SK-N-SH treated with all-trans-retinoic acid at 6 μM for 48 hours (cell line): ENCODE data around the gene TH.

Experiments used
- ATAC-seq: fragments of 200-7000 bp; cut with Tn5 transposase; 3 replicates; pipeline ENCODE4 v1.9.1; 2020; ENCODE audit warnings: mild to moderate bottlenecking, moderate library complexity
- ARNTL ChIP-seq: fragments of 450-650 bp; formaldehyde crosslinking; IDR thresholded peaks from 2 replicates; pipeline ENCODE4 v1.5.0; 2020; ENCODE audit warnings: low read depth, mild to moderate bottlenecking, moderate library complexity, borderline replicate concordance
- BACH2 ChIP-seq: fragments of 250-450 bp; sonication (Bioruptor Pico); IDR thresholded peaks from 2 replicates; pipeline ENCODE4 v1.9.0; 2021; ENCODE audit warnings: mild to moderate bottlenecking, borderline replicate concordance
- CREB5 ChIP-seq: fragments of 250-450 bp; sonication (Bioruptor Pico); IDR thresholded peaks from 2 replicates; pipeline ENCODE4 v1.5.1; 2020; ENCODE audit warnings: low read depth, mild to moderate bottlenecking, moderate library complexity
- CSDC2 ChIP-seq: fragments of 250-450 bp; sonication (Bioruptor Pico); IDR thresholded peaks from 2 replicates; pipeline ENCODE4 v1.5.0; 2020; ENCODE audit warnings: mild to moderate bottlenecking, moderate library complexity
- CSRNP3 ChIP-seq: fragments of 250-450 bp; sonication (Bioruptor Pico); IDR thresholded peaks from 2 replicates; pipeline ENCODE4 v1.5.1; 2021; ENCODE audit warnings: mild to moderate bottlenecking, moderate library complexity
- ESRRG ChIP-seq: fragments of 250-450 bp; sonication (Bioruptor Pico); IDR thresholded peaks from 2 replicates; pipeline ENCODE4 v1.6.1; 2021; ENCODE audit warnings: mild to moderate bottlenecking
- GLIS3 ChIP-seq: fragments of 250-450 bp; sonication (Bioruptor Pico); IDR thresholded peaks from 2 replicates; pipeline ENCODE4 v1.5.0; 2020; ENCODE audit warnings: mild to moderate bottlenecking, moderate library complexity
- ISL1 ChIP-seq: fragments of 250-450 bp; sonication (Bioruptor Pico); IDR thresholded peaks from 2 replicates; pipeline ENCODE4 v2.1.2; 2022; ENCODE audit warnings: mild to moderate bottlenecking, moderate library complexity
- OSR1 ChIP-seq: fragments of 250-450 bp; sonication (Bioruptor Pico); IDR thresholded peaks from 2 replicates; pipeline ENCODE4 v1.8.0; 2022; ENCODE audit warnings: moderate library complexity, mild to moderate bottlenecking, inconsistent platforms
- PATZ1 ChIP-seq: fragments of 250-450 bp; sonication (Bioruptor Pico); IDR thresholded peaks from 2 replicates; pipeline ENCODE4 v1.8.0; 2020; ENCODE audit warnings: mild to moderate bottlenecking, moderate library complexity, borderline replicate concordance
- PPARA ChIP-seq: fragments of 250-450 bp; sonication (Bioruptor Pico); IDR thresholded peaks from 2 replicates; pipeline ENCODE4 v1.5.0; 2020; ENCODE audit warnings: mild to moderate bottlenecking, borderline replicate concordance
- RARB ChIP-seq: fragments of 250-450 bp; sonication (Bioruptor Pico); IDR thresholded peaks from 2 replicates; pipeline ENCODE4 v1.8.0; 2021; ENCODE audit warnings: mild to moderate bottlenecking, moderate library complexity
- SNAI2 ChIP-seq: fragments of 250-450 bp; sonication (Bioruptor Pico); IDR thresholded peaks from 2 replicates; pipeline ENCODE4 v1.5.0; 2020; ENCODE audit warnings: mild to moderate bottlenecking, moderate library complexity
- TCF4 ChIP-seq: fragments of 250-450 bp; sonication (Bioruptor Pico); IDR thresholded peaks from 2 replicates; pipeline ENCODE4 v1.8.0; 2021; ENCODE audit warnings: mild to moderate bottlenecking, moderate library complexity, borderline replicate concordance
- TOX ChIP-seq: fragments of 250-450 bp; sonication (Bioruptor Pico); IDR thresholded peaks from 2 replicates; pipeline ENCODE4 v1.8.0; 2021; ENCODE audit warnings: mild to moderate bottlenecking, moderate library complexity, borderline replicate concordance
- TSHZ2 ChIP-seq: fragments of 250-450 bp; sonication (Bioruptor Pico); IDR thresholded peaks from 2 replicates; pipeline ENCODE4 v1.5.0; 2020; ENCODE audit warnings: mild to moderate bottlenecking, moderate library complexity
- ZC3H10 ChIP-seq: fragments of 250-450 bp; sonication (Bioruptor Pico); IDR thresholded peaks from 2 replicates; pipeline ENCODE4 v1.5.1; 2021; ENCODE audit warnings: mild to moderate bottlenecking, moderate library complexity
- ZFP30 ChIP-seq: fragments of 450-650 bp; formaldehyde crosslinking; IDR thresholded peaks from 2 replicates; pipeline ENCODE4 v1.5.0; 2022; ENCODE audit warnings: mild to moderate bottlenecking, moderate library complexity
- ZNF565 ChIP-seq: fragments of 450-650 bp; formaldehyde crosslinking; conservative IDR thresholded peaks from 2 replicates; pipeline ENCODE4 v1.5.0; 2020; ENCODE audit warnings: low read depth, mild to moderate bottlenecking, moderate library complexity
- ZNF70 ChIP-seq: fragments of 450-650 bp; formaldehyde crosslinking; IDR thresholded peaks from 2 replicates; pipeline ENCODE4 v1.5.0; 2020; ENCODE audit warnings: mild to moderate bottlenecking, moderate library complexity
- ZNF8 ChIP-seq: fragments of 450-650 bp; formaldehyde crosslinking; IDR thresholded peaks from 2 replicates; pipeline ENCODE4 v1.5.0; 2020; ENCODE audit warnings: mild to moderate bottlenecking, moderate library complexity

Gene TH

GRCh38 chr11:2217211-2218030 lies 45.8 kb upstream of the TH start:
- ATAC-seq: no peak
- no peak for TF ChIP-seq CSRNP3 (CRISPR knock-in tag)
- TF ChIP-seq PATZ1: no peak
- TF ChIP-seq ZFP30 (CRISPR knock-in tag): no peak
- no peak for TF ChIP-seq ZC3H10 (CRISPR knock-in tag)
- no peak for TF ChIP-seq TCF4 (CRISPR knock-in tag)
- TF ChIP-seq CSDC2: no peak
- no peak for TF ChIP-seq BACH2 (CRISPR knock-in tag)
- TF ChIP-seq SNAI2 (CRISPR knock-in tag): no peak
- no peak for TF ChIP-seq RARB (CRISPR knock-in tag)
- TF ChIP-seq GLIS3 (CRISPR knock-in tag): no peak
- TF ChIP-seq ZNF8 (CRISPR knock-in tag): no peak
- TF ChIP-seq ZNF565 (CRISPR knock-in tag): no peak
- TF ChIP-seq ZNF70: no peak
- TF ChIP-seq OSR1 (CRISPR knock-in tag): no peak
- TF ChIP-seq ISL1 (CRISPR knock-in tag): no peak
- TF ChIP-seq ESRRG: no peak

GRCh38 chr11:2216400-2217064 lies 44.9 kb upstream of the TH start:
- no peak for ATAC-seq
- TF ChIP-seq CSRNP3 (CRISPR knock-in tag) (no peak), TOX (no peak), ZFP30 (CRISPR knock-in tag) (no peak), TCF4 (CRISPR knock-in tag) (no peak), GLIS3 (CRISPR knock-in tag) (no peak), RARB (CRISPR knock-in tag) (no peak), CREB5 (CRISPR knock-in tag) (no peak), SNAI2 (CRISPR knock-in tag) (no peak), BACH2 (CRISPR knock-in tag) (no peak), ZNF70 (no peak), ARNTL (CRISPR knock-in tag) (no peak), OSR1 (CRISPR knock-in tag) (no peak), ZNF8 (CRISPR knock-in tag) (no peak), CSDC2 (no peak)

- ATAC-seq: no peak
- no peak for TF ChIP-seq TSHZ2 (CRISPR knock-in tag)
- TF ChIP-seq PPARA (CRISPR knock-in tag): no peak
- TF ChIP-seq TOX: no peak
- TF ChIP-seq GLIS3 (CRISPR knock-in tag): no peak
- no peak for TF ChIP-seq ZNF565 (CRISPR knock-in tag)
- no peak for TF ChIP-seq PATZ1
- TF ChIP-seq ZFP30 (CRISPR knock-in tag): no peak
- no peak for TF ChIP-seq ZNF70
Observed at GRCh38 chr11:2215561-2216399, 44.2 kb upstream of the TH start.
